ENCODE results near the gene EGLN3.
"Not testable (repeated sequence)": the region's sequence is repeated elsewhere in the genome, so short reads cannot be mapped to it uniquely, and the experiment has no call there.

DNA sequence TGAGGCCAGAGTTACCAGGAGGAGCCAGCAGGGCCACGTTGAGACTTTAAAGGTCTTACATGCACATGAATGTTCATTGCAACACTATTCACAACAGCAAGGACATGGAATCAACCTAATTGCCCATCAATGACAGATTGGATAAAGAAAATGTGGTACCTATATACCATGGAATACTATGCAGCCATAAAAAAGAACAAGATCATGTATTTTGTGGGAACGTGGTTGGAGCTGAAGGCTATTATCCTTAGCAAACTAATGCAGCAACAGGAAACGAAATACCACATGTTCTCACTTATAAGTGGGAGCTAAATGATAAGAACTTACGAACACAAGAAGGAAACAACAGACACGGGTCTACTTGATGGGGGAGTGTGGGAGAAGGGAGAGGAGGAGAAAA, 11.6 kb upstream of the EGLN3 start:
- TF ChIP-seq RARB (CRISPR knock-in tag; IDR thresholded peaks at IDR 0.05); ZNF70 (CRISPR knock-in tag; IDR thresholded peaks at IDR 0.05); ZNF565 (CRISPR knock-in tag; conservative IDR thresholded peaks at IDR 0.05; ENCODE audit: low read depth); ZNF8 (CRISPR knock-in tag; IDR thresholded peaks at IDR 0.05); CREB5 (CRISPR knock-in tag; IDR thresholded peaks at IDR 0.05; ENCODE audit: low read depth): not testable (repeated sequence)
